Dedifferentiated amniotic fluid mesenchymal stem cell (primary cell): ENCODE results near the gene XPR1.
A peak's percentile ranks its signal among the peaks of the same experiment; 100 is the strongest.

Source experiments
- DNase-seq: peaks from one replicate; pipeline ENCODE4 v3.0.0-alpha.2; 2016; ENCODE audit errors: extremely low spot score

The XPR1 gene

DNA sequence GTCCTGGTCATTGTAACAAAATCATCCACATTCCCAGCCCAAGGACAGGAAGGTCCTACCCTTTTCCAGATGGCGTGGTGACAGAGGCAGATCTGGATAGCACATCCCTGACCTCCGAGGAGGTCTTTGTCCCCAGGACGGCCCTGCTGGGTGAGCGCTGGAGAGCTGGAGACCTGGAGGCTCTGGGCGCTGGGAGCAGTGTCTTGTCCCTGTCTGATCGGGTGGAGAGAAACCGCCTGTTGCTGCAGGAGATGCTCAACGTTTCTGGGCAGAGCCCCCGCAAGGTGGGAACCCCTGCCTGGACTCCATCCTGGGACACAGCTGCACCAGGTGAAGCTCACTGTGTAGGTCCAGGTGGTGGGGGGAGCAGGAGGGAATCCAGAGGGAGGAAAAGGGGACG lies 284.9 kb downstream of the XPR1 start:
- DNase-seq = no peak

DNA sequence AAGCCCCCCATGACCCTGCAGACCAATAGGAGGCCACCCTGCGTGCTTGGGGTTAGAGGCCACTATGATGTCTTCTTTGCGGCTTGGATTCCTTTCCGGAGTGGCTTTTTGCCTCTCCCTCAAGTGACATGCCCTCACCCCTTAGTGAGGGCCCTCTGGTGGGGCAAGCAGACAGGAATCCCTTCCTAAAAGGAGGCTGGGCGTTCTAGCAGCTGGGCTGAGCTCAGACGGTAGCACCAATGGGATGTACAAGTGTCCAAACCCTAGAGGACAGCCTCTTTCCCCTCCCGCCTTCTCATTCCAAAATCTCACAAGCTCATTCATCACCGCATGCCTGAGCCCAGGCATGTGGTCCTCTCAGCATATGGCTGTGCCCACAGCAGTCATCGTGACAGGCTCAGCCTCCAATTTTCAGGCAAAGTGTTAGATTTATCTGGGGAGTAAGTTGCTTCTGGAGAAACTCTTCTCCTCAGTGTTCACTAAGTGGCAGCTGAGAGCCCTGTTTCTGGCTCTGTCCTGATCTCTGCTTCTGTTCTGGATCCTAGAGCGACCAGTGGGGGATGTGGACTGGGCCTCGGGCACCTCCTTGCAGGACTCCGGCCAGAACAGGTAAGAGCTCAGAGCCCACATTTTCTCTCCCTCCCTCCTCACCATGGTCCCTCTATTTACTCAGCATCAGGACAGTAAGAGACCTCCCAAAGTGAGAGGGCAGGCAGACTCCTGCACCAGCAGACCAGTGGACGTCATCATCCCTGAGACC lies 285.7 kb downstream of the XPR1 start:
- no peak for DNase-seq

DNA sequence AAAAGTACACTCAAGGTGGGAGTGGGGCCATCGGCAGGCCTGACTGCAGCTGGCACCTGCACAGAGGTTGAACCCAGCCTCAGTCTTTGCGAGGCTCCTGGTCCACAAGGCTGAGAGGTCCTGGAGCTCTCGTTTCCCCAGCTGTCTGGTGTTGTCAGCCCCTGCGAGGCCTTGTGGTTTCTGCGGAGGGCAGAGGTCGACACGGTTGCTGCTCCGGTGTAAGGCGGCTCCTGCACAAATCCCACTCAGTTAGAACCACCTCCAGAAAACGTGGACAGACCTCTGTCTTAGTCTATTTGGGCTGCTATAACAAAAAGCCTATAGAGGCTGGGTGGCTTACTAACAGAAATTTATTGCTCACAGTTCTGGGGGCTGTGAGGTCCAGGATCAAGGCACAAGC lies 286.7 kb downstream of the XPR1 start:
- DNase-seq = no peak

DNA sequence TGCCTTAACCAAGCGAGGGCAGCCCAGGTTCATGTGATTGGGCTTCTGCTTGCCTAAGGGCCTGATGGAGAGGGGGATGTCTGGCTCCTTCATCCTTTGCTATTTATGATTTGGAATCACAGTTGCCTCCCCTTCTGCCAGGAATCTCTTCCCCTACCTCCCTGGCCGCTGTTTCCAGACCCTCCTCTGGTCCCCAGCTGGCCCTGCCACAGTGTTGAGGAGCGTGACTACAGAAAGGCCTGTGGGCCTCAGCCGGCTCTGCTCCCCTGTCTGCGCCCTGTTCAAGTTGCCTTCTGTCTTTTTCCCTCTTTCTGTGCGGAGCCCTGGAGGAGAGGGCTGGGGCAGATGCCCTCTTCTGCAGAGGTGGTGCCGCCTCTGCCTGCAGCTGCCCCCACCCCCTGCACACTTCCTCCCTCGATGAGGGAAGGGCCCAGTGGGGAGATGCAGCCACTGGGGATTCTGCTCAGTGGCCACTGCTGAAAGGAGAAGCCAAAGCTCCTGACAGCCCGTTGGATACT lies 287.4 kb downstream of the XPR1 start:
- DNase-seq = no peak

DNA sequence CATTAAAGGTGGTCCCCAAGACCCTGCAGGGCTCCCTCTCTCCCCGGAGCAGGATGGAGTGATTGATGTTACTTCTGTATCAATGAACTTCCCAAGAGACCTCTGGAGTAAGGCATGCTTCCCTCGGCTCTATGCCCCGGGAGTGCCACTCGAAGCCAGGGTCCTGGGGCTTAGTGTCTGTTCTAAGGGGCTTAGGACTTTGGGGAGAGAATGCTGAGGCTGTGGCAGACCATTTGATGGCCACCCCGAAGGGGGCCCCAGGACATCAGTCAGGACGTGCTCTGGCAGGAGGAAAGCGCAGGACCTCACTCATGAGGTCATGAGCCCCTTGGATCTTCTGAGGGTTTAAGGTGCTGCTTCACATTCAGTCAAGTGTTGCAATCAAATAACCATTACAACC lies 288.4 kb downstream of the XPR1 start:
- no peak for DNase-seq

DNA sequence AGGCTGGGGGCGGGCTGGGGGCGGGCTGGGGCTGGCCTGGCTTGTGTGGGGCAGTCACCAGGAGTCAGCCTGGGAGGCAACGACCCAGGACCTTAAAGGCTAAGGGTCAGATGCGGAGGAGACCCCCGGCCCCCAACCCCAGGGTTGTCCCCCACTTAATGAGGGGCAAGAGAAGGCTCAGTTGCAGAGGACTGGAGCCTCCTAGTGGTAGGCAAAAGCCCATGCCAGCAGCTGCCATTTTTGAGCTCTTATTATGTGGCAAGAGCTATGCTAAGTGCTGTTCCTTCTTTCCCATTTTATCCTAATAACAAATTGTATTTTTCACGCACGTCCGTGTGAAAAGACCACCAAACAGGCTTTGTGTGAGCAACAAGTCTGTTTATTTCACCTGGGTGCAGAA lies 288.9 kb downstream of the XPR1 start:
- DNase-seq = no peak

DNA sequence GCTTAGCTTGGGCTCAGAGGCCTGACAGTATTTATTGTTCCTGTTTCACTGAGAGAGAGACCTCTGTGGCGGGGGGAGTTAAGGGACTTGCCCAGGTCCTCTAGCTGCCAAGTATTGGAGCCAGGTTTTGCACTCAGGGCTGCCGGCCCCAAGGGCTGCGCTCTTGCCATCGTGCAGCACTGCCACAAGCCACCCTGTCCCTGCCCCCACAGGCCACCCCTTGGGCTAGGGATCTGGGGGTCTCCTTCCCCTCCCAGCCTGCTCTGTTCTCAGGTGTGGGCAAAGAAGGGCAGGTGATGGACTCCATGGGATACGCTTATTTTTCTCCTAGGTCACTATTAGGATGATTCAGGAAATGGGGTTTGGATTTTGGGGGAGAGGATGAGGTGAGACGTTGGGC lies 289.6 kb downstream of the XPR1 start:
- no peak for DNase-seq

DNA sequence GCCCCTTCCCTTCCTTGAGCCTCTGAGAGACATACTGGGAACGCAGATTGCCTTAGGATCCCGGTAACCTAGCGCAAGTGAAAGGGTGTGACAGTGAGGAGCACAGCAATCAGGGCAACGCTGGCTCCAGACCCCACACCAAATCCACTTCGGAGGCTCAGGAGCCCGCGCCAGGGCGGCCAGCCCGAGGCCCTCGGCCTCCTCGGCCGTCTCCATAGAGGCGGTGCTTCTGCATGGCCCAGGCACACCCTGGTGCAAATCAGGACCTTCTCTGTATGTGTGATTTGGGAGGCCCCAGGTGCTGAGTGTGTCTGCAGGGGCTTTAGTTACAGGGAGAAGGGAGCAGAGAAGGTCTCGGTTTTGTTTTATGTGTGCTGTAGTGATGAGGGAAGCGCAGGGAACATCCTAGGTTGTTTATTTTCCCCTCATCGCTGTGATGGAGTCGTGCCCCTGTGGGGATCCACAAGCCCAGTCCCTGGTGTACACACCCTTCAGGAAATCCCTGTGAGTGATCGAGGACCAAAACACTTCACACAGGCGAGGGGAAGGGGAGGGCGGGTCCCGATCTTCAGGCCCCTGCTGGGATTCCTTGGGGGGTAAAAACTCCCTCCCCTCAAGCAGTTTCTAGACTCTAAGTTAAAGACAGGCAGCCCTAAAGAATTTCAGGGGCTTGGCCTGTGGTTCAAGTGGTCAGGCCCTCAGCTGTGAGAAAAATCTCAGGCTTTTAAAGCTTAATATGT lies 290.2 kb downstream of the XPR1 start:
- DNase-seq = no peak

DNA sequence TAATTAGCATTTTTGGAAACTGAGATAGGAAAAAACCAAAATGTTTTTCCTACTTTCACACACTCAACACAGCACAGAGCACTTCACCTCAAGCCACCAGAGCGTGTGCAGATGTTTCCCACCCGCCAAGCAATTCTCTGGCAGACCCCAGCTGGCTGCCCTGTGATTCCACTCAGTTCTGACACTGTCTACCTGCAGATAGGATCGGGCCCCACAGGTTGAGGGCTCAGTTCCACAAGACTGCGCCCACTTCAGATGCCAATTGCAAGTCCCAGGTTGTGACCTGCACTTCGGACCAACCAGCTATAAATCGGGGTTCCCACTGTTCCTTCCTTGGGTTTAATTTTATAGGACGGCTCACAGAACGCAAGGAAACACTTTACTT lies 290.8 kb downstream of the XPR1 start:
- DNase-seq = no peak

DNA sequence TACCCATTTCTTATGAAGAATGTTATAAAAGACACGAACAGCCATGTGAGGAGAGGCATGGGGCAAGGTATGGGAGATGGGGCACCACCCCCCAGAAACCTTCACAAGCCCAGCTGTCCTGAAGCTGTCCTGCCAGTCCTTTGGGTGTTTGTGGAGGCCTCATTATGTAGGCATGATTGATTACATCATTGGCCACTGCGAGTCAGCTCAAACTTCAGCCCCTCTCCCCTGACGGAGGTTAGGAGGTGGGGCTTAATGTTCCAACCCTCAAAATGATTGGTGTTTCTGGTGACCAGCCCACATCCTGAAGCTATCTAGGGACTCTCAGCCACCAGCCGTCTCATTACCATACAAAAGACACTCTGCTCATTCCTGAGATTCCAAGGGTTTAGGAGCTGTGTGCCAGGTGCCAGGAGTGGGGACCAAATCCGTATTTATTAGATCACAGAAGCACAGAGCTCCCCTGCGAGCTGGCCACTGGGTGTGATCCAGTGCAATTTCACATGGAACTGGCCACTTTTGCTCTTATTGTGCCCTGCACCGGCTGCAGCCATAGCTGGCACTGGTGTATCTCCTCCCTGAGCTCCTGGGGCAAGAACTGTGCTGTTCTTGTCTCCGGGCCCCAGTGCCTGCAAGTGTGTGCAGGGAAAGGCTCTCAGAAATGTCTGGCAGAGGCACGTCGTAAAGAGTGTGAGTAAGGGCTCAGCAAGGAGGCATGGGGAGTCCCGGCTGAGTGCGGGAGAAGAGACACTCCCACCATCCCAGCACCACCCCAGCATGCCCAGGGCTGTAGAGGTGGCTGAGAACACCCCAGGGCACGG lies 291.4 kb downstream of the XPR1 start:
- DNase-seq = no peak

DNA sequence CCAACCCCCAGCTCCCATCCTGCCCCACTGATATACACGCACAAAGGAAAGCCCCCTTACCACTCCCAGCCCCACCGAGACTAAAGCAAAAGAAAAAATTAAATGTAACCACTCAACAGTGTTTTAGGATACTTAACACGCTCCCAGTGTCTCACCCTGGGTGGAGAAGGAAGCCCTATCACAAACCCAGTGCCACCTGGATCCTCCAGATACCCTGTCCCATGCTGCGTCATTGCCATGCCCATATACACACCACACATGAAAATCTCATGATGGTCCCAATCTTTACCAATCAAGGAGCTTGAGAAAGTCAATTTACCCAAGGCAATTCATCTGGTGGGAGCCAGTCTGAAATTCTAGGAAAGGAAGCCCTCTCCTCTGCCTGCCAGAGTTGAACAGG lies 292.1 kb downstream of the XPR1 start:
- DNase-seq = no peak

DNA sequence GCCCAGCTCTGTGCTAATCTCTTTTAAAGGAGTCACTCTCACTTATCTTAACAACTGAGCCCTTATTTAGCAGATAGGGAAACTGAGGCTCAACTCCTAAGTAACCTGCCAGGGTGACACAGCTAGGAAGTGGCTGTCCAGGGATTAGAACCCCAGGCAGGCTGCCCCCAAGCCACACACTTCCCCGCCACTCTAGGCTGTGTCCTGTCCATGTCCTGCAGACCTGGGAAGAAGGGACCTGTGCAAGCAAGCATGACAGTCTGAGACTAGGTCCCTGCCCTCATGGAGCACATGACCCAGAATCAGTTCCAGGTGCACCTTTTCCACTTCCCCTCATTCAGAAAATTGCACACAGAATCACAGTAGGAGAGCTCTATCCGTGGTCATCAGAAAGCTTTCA lies 293.1 kb downstream of the XPR1 start:
- no peak for DNase-seq

DNA sequence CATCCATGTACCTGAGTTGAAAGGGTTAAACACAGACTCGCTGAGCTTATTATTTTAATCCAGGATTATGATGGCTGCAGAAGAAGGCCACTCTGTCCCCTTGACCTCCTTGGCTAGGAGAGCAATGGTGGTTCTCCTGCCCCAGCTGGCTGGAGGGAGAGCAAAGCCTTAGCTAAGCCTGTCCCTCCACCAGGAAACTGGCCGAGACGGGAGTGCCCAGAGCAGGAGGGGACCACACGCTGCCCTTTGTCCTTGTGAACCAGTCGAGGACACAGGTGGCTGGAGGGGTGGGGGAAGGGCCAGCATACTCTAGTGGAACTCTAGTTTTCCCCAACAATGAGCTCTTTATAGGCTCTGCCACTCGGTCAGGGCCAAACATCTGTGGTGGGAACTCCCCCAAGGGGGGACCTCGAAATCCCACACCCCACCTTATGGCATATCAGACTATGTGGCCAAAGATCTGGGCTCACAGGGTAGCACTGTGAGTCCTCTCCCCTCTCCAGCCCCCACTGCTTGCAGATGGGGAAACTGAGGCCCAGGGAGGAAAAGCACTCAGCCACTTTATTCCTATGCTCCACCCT lies 293.7 kb downstream of the XPR1 start:
- no peak for DNase-seq

DNA sequence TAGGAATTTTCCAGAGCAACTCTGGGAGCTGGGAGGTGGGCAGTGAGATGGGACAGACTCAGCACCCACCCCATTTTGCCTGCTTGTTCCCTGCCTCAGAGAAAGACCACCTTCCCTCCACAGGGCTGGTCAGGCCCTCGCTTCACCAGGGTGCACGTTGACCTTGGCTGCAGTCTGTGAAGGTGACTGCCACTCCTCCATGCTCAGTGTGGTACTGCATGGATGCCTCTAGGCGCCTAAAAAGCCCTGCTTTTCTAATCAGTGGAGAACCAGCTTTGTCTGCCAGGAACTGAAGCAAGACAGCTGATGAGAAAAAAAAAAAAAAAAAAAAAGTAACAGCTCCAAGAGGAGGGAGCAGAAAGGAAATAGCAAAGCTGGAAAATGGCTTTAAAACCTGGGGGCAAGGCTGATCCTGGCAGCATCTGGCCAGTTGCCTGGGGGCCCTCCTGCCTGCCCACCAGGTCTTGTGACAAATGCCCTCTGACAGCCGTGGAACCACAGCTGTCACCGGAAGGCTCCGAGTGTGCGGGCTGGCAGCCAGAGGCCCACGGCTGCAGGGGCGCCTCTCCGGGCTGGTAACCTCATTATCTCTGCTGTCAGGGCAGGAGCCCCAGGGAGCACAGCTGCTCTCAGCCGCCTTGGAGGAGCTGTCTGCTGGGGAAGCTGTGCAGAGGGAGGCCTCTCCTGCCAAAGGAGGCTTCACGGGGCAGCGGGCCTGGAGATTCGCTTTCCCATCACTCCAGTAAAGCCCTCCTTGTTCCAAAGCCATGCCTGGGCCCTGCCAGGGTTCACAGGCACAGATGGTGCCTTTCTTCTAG lies 294.6 kb downstream of the XPR1 start:
- DNase-seq = peak; percentile 37

DNA sequence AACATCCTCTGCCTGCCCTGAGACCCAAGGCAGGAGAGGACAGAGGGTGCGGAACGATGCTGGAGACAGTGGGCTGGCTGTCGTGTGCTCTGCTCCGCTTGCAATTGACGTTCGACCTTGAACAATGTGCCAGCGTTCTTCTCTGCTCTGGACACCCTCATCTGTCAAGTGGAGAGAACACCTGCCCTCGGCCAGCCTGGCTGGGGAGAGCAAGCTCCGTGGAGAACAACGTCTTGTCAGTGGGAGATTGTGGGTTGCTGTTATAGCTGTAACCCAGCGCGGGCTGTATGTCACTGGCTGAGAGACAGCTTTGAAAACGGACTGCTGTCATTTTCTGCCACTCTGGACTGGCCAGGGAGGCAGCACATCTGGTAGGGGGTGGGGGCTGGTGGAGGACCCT lies 295.5 kb downstream of the XPR1 start:
- DNase-seq = no peak

DNA sequence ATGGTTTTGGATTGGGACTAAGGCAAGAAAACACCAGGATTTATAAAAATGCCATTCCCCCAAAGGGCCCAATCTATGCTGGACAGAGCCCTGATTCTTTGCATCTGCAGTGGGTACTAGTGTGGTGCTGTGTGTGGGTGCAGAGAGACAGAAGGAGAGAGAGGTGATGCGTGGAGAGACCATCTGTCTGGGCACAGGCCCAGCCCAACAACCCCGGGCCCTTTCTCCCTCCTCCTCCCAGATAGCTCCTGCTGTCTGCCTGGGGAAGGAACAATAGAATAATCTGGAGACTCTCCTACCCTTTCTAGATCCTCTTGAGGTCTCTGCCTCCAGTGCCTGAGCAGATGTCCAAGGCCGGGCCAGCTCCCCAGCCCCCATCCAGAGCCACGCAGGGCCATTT lies 296.0 kb downstream of the XPR1 start:
- no peak for DNase-seq

DNA sequence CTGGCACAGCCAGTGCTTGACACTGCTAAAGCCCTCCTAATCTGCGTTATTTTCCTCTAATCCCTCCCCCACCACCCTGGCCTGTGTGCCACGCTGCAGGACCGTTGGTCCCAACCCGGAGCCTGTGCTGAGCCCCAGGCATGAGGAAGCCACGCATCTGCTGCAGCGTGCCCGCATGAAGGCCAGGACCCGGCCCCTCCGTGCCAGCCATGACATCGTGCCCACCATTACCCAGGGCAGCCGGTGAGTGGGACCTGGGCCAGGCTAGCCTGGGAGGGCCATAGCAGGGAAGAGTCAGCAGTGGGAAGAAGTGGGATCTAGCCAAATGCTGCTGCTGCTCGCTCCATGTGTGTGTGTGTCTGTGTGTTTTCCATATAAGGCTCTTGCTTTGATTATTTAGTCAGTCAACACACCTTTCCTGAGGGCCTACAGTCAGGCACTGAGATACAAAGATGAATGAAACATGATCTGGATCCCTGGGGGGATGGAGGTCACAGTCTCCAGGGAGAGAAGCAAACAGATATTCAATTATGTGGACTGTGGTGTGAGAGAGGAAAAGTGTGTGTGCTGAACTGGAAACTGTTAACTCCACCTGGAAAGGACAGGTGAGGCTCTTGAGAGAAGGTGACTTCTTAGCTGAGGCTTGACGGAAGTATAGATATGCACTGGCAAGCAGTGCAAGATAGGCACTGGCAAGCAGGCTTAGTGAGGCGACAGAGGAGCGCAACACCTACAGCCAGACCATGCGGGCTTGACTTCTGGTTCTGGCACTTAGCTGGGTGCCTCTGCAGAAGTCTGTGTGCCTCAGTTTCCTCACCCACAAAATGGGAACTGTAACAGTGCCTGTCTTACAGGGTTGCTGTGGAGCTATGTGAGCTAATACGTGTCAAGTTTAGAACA lies 296.8 kb downstream of the XPR1 start:
- DNase-seq = no peak

DNA sequence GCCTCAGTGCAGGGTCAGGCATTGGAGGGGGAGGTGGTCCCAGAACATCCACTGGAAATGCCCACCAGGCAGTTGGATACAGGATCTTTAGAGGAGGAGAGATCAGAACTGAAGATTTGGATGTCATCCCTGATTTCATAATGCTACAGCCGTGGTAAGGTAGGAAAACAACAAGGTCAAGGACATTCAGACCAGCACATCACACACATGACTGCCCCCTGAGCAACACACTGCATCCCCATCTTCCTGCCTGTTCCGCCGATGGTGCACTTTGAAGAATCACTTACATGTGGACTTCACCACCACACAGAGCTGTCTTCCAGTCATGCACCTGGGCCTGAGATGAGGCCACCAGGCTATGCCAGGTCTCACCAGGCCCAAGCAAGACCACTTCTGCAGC lies 297.6 kb downstream of the XPR1 start:
- no peak for DNase-seq

DNA sequence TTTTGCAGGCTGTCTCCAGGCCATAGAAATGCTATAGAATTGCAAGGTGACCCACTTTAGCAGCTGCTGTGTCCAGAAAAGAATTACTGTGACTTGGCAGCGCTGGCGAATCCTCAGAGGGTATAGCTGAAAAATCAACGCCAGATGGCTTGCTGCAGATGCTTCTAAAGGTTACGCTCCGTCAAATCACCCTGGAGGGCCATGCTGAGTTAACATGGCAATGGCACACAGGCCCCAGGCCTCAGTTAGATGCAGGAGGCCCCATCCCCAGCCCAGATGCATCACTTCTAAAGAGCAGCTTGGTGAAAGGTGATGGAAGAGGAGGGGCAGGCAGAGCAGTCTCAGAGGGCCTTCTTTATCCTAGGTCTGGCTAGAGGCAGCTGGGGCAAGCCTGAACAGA lies 298.9 kb downstream of the XPR1 start:
- DNase-seq = no peak

DNA sequence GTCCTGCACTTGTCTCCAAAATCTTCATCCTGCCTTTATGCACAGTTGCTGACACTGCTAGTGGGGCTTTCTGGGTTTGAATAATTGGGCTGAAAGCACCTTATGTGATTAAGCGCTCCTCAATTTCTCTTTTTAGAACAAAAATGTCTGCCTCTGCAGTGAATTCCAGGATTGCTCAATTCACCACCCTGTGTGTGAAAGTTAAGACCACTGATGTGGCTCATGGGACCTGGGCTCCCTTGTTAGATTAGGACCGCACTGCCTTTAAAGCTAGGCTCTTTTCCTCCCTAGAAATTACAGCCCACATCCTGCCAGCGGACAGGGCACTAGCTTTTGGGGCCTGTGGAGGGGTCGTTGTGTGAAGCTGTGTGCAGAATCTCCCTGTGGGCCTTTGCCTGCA lies 299.7 kb downstream of the XPR1 start:
- DNase-seq = no peak
